CD4-positive, alpha-beta T cell treated with Interleukin-17A for 1 hour (primary cell): Measurements from ENCODE around the gene CORO1A.
A peak's percentile ranks its signal among the peaks of the same experiment; 100 is the strongest.
"Not testable (repeated sequence)": the region's sequence is repeated elsewhere in the genome, so short reads cannot be mapped to it uniquely, and the experiment has no call there.

Source experiments
- DNase-seq: peaks from one replicate; pipeline ENCODE4 v3.0.0-alpha.2; 2020

CORO1A gene

DNA sequence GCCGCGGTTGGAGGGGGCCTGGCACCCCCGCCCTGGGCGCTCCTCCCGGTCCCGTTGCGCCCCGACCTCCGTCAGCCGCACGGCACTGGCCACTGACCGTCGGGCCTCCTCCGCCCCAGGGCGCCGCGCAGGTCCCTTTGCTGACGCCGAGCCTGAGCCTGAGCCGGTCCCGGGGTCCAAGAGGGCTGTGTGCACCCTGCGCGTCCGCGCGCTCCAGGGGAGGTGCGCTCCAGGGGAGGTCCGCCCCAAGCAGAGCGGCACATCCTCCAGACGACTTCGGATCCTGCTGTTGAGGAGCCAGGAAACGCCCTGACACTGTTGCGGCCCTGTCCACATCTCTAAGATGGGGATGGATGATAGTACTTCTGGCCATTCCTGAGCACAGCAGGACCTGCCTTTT lies 22.9 kb downstream of the CORO1A start:
- DNase-seq, result not testable (repeated sequence)

DNA sequence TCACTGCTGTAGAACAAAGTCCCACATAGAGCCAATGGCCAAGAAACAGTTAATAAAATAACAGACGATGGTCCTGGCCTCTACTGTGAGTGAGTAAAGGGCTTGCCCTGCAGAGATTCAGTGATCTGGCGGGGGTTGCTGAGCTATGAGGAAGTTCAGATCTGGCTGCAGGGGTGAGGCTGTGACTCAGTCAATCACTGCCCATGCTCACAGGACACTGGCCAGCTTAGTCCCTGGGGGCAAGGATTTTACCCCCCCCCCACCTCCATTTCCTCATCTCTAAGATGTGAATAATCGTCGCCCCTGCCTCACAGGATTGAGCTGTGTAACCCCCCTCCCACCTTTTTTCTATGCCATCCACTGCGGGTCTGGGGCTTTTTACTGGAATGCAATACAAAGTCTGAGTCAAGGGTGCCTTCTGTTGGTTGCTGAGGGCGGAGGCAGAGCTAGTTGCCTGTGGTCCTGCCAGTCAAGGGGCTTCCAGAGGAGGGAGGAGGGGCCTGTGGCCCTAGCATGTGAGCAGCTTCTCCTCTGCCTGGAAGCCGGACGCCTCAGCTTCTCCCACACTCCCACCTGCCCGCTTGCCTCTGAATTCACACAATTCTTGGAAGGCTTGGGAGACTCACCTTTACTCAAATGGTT lies 23.8 kb downstream of the CORO1A start:
- peak; percentile 0 for DNase-seq

DNA sequence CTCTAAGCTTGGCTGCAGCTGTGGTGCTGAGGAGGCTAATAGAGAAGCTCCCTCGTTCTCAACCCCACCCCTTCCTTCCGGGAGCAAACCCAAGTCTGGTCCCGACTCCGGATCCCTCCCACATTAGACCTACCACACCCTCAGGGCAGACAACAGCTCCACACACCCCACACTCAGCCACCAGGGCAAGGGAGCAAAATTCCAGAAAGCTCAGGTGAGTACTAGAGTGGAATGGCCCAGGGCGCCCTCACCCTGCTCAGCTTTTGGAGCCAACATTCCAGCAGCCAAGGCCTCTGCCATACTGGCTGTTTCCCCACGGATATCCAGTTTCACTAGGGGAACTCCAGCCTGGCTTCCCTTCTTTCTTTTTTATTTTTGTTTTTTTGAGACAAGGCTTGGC lies 25.6 kb downstream of the CORO1A start:
- DNase-seq, result not testable (repeated sequence)

DNA sequence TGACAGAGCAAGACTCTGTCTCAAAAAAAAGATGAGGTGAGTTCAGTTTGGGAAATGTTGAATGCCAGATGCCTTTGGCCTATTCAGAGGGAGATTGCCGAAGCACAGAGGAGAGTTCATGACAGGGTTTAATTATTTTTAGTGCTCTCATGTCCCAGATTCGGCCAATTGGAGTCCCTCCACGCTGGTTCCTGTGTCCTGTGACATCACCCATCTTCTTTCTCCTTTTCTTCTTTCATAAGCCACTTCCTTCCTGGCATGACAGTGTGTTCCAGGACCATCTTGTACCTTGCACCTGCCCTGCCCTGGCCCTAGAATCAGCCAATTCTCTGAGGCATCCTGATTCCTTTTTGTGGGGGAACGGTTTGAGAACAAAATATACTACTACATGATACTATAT lies 28.0 kb downstream of the CORO1A start:
- DNase-seq, result not testable (repeated sequence)

DNA sequence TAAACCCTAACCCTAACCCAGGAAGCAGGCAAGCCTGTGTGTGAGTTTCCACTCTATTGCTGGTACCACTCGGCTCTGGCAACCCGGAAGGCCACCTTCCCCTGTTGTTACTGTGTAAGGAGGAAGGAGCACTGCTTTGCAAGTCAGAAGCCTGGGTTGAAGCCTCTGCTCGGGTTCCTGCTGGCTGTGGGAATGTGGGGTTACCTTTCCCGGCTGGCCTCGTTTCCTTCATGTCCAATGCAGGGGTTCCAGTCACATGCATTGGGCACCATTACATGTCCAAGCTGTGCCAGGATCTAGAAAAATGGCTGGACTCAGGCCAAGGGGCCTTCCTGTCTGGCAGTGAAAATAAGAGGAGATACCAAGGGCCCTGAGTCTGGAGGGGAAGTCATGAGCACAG lies 33.7 kb downstream of the CORO1A start:
- peak; percentile 0 for DNase-seq
